Keratinocyte (primary cell): ENCODE measurements around the gene TXNDC9.
"Not testable (repeated sequence)": the region's sequence is repeated elsewhere in the genome, so short reads cannot be mapped to it uniquely, and the experiment has no call there.

ENCODE experiments used
- CTCF ChIP-seq, 3 experiments: IDR thresholded peaks in 1 of 3; conservative IDR thresholded peaks in 1 of 3; optimal IDR thresholded peaks in 1 of 3; 2 replicates in 2 of 3; 3 replicates in 1 of 3; pipeline versions ENCODE3 to v1.5.1; 2011; ENCODE audit warnings: low read length in 3 of 3, mild to moderate bottlenecking in 3 of 3, moderate library complexity in 2 of 3, control low read depth in 1 of 3, inconsistent platforms in 1 of 3; ENCODE audit not compliant: insufficient read depth in 2 of 3; ENCODE audit errors: extremely low read depth in 1 of 3
- EZH2 ChIP-seq: IDR thresholded peaks from one replicate; pipeline ENCODE4 v1.6.1; 2012; ENCODE audit warnings: inconsistent platforms, mild to moderate bottlenecking, low read length, moderate library complexity

- not testable (repeated sequence) for TF ChIP-seq CTCF (optimal IDR thresholded peaks at IDR 0.05 in 1 of 3, IDR thresholded peaks at IDR 0.05 in 1 of 3, conservative IDR thresholded peaks at IDR 0.05 in 1 of 3; ENCODE audit: extremely low read depth in 1 of 3, insufficient read depth in 2 of 3, low read length in 3 of 3); EZH2
These were observed 18.3 kb downstream of the TXNDC9 start for GRCh38 chr2:99317873-99318200.
